ENCODE results near the gene NME5.

NME5 gene

GRCh38 chr5:138132543-138132942, 6.7 kb downstream of the NME5 start:
- no peak for DNase-seq (ENCODE audit: low read depth)

- no peak for DNase-seq (ENCODE audit: low read depth)
Observed at GRCh38 chr5:138129347-138129746, 9.9 kb downstream of the NME5 start.

DNA sequence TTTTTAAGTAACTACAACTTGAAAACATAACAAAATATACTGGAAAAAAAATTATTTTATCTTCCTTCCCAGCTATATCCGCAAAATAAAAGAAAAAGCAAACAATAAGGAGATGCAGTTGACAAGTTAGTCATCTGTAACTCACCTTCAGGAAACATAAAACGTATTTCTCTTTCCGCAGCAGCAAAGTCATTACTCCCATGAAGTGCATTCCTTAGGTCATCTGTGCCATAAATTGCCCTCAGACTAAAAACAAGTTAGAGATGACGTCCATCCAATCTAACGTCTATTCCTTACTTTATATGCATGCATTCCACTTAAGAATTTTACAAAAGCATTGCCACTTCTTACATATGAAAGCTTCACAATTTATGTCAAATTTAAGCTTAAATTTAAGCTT, 10.9 kb downstream of the NME5 start:
- no peak for DNase-seq (ENCODE audit: low read depth)

- DNase-seq (ENCODE audit: low read depth), result no peak
Observed at GRCh38 chr5:138115254-138115653, 24.0 kb downstream of the NME5 start.

DNA sequence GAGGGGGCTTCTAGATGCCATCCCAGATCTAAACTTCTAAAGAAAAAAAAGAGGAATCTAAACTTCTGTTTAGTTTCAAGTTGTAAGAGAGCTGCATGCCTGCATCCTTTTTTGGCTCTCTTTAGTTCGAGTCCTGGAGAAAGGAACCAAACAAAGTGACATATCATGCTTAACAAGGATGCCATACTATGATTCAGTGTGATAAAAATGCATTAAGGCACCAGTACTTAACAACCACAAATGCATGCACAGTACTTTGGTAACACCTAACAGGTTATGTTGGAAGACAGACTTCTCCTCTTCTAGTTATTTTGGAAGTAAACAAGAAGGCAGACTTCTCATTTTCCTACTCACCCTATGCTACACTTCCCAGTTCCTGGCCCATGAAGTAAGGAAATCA, 27.3 kb downstream of the NME5 start:
- no peak for DNase-seq (ENCODE audit: low read depth)

- DNase-seq (ENCODE audit: low read depth), result no peak
Observed at GRCh38 chr5:138111181-138111580, 28.0 kb downstream of the NME5 start.

DNA sequence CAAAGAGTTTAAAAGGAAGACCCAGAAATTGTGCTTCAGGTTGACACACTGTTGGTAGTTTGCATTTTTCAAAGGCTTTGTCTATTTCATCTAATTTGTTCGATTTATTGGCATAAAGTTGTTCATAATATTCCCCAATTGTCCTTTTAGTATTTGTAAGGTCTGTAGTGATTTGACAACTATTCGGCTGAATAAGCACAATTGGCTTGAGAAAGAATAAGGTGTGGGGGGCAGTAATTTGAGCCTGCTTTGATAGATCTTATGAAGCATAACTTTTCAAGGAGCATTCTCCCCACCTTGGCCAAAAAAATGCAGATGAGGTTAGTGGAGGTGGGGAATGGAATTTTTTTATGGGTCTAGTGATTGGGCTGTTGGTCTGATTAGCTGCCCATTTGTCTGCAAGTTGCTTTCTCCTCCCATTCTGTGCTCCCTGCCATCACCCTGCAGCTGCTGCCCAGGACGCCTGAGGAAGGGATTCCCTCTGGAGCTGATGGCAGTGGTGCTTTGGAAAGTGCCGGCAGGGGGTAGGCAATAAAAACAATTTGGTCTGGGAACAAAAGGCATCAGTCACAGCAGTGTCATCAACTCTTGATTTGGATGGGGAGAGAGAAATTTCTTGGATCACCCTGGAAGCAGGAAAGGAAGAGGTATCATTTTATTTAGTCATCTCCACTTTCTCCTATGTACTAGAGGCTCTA, 28.8 kb downstream of the NME5 start:
- DNase-seq (ENCODE audit: low read depth), result no peak

DNA sequence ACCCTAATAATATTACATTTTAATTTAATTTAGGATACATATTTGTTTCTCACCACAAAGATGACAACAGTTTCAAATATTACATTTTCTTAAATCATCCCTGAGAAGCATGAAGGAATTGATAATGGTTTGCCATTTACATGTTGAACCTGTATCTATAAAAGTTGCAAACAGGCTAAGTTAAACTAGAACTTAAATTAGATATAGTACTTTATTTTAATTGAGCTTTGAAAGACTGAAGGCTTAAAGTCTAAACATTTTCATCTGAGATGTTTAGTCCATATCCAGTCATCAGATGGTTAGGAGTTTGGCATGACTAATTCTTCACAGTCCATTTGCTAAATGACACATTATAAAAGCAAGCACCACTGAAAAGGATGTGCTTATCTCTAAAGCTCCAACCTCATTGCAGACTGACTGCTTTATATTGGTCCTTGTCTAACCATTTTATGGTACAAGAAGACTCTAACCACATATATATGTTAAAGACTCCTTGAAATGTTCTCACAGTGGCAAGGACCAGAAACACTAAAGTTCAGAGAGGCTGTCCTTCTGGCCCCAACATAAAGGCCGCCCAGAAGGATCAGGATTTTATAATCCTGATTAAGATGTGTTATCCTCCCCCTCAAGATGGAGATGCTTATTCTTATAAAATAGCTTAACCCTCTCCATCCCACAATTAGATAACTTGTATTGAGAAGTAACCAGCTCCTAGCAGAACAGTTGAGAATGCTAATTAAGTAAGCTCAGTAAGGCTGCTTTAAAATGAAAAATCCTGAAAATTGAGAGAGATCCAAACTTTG, 29.6 kb downstream of the NME5 start:
- no peak for DNase-seq (ENCODE audit: low read depth)

DNA sequence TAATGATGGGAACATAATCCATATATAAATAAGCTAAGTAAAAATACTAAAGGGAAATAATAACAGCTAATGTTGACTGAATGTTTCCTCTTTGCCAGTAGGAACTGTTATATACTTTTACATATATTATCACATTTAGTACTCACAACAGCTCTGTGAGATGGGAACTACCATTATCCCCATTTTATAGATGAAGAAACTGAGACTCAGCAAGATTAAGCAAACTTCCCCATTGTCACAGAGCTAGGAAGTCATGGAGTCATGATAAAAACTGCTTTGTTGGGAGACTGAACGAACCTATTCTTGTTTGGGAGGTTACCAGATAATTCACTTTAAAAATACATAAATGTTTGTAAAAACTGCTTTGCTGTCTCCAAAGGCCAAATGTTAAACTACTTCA, 32.0 kb downstream of the NME5 start:
- no peak for DNase-seq (ENCODE audit: low read depth)

- no peak for DNase-seq (ENCODE audit: low read depth)
Observed at GRCh38 chr5:138105709-138106108, 33.5 kb downstream of the NME5 start.

DNA sequence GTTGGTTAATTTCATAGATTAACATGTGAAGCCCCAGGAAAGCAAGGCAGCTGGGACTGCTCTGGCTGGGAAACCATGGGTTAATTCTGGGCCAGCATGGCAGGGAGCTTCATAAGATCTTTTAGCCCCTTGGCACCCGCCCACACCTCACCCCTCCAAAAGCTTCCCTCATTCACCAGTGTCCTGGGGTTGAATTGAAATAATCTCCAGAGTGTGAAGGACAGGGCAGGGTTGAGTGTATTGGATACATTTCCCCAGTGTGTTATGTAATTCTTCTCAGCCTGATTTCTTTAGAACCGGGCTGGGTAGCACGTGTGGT, 36.0 kb downstream of the NME5 start:
- DNase-seq (ENCODE audit: low read depth), result no peak

DNA sequence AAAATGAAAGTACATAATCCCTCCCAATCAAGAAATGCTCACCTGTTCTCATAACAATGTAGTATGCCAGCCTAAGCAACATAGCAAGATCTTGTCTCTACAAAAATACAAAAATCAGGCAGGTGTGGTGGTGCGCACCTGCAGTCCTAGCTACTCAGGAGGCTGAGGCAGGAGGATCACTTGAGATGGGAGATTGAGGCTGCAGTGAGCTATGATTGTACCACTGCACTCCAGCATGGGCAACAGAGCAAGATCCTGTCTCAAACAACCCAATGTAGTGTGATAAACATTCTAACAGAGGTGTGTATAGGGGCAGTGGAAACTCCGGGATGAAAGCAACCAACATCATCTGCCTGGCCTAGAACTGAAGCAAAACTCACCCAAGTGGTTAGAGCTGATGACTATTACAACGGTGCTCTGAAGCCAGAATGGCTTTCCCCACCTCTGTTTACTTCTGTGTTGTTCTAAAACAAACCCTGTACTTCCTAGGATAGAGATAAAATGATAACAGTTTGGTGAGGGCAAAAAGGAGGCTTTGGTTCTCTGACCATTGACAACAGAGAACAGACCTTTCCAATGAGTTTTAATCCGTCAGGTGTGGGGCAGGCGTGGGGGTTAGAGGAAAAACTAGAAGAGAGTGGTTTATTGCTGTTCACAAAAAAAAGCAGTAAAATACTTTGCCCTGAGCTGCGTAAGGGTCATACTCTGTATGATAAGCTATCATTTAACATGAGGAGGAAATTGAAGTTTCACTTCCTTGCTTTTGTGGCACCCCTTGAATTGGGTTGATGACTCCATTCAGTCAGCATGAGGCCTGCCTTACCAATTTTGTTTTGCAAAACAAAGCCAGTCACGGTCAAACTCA, 36.5 kb downstream of the NME5 start:
- DNase-seq (ENCODE audit: low read depth), result no peak

DNA sequence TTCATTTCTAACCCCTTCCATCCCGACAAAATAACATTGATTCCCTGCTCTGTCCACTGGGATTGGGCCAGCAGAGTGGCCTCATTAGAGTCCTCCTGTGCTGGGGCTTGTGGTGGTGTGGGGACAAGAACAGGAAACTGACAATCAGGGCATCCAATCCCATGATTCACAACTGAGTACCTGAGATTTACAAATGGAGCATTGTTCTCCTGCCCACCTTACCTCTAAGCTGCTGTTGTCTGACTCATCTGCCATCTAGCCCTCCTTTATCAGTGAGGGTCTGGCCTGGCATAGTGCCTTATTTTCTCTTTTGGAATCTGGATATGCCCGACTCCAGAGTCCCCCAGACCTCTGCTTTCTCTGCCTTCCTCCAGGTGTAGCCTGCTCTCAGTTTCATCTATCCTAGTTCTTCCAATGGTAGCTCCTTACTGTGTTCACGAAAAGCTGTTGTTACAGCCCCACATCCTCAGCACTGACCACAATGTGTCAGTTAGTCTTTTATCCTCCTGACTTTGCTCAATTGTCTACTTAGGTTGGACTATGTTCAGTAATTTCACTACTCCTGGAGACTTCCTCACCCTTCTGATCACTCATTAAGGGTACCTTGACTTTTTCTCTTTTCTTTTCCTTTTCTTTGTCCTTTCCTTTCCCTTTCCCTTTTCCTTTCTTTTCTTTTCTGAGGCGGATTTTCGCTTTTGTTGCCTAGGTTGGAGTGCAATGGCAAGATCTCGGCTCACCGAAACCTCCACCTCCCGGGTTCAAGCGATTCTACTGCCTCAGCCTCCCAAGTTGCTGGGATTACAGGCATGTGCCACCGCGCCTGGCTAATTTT, 42.0 kb downstream of the NME5 start:
- no peak for DNase-seq (ENCODE audit: low read depth)

- no peak for DNase-seq (ENCODE audit: low read depth)
Observed at GRCh38 chr5:138096363-138096762, 42.9 kb downstream of the NME5 start.

DNA sequence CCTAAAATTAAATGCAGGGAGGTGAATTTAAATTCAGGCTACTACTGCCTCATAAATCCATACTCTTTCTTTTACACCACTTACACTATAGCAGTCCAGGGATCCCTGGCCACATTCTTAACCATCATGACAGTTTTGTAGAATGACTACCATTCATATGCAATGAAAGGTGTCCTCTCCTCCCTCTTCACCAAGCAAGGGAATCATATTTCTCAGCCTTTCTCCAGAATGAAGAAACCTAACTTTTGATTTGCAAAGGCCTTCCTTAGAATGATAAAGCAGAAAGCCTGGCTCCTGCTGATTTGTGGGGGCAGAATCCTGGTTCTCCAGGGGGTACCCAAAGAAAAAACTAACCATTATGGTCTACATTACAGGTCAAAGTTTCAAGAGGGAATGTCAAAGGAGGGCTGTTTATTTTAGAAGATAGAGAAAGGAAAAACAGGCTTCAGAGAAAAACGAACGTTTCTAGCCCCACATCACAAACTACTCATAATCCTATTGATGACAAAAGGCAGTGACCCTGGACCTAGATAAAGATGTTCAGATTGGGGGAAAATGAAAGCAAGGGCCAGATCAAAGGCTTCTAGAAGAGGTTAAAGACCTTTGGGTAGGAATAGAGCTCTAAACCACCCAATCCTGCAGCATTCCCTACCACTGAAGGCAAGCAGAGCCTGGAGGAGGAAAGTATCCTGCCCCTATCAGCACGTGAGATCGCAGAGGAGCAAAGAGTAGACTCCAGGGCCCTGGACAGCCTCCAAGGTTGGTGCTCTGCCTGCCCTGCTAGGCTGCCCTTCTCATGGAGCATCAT, 43.9 kb downstream of the NME5 start:
- no peak for DNase-seq (ENCODE audit: low read depth)

DNA sequence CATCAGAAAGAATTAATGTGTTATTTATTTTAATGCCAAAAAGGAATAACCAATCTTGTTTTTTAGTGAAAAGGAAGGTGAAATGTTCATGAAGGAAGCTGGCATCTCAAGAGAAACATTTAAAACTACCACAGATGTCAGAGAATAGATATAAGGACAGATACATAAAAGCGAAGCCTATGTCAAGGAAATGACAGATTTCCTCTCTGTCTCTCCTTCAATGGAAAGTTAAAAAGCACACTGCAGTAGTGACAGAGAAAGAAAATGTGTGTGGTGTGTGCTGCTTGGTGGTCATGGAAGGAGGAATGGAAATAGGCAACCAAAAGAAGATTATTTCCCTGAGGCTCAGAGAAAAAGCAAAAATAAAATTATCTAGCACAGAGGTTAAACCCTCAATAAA, 46.2 kb downstream of the NME5 start:
- no peak for DNase-seq (ENCODE audit: low read depth)

- no peak for DNase-seq (ENCODE audit: low read depth)
Observed at GRCh38 chr5:138092301-138092700, 46.9 kb downstream of the NME5 start.

GRCh38 chr5:138091685-138092084, 47.5 kb downstream of the NME5 start:
- DNase-seq (ENCODE audit: low read depth), result no peak

DNA sequence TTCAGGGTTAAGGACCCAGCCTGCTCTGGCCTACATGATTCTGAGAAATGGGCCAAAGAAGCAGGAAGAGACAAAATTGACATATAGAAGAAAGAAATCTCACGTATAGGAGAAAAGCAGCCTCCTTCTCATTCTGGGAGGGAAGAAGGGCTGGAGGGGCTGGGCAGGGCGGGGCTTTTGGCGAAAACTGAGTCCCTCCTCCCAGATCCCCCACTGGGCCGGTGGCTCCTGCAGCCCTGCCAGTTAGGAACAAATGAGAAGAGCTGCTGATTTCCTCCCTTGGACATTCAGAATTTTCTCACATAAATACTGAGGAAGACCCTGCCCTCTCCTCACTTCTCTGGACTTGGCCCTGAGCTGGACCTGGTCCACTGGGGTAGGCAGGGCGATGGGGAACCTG, 55.5 kb downstream of the NME5 start, which contains the start of gene WNT8A:
WNT8A (plus strand) TSS at position 332 of the 400 bp plus-strand sequence. CDS start 95 bp downstream, outside the sequence.
- DNase-seq (ENCODE audit: low read depth), result no peak

DNA sequence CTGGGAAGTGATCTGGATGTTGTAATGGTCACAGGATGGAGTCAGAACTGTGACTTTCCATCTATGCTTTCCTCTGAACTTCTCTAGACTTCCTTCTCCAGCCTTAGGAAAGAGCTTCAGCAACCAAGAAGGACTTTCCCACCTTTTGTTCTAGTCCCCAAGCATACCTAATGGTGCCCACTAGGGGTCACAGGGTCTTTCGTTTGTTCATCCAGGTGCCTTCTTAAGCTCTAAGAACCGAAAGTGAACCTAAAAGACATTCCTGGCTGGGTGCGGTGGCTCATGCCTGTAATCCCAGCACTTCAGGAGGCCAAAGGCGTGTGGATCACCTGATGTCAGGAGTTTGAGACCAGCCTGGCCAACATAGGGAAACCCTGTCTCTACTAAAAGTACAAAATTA, 57.2 kb downstream of the NME5 start:
- DNase-seq (ENCODE audit: low read depth), result no peak
